ENCODE data around the gene ERMP1. TPM values are rescaled to one million over a fixed set of nuclear protein-coding genes. Genes with fewer than 3 reads are reported as not detected.

The ERMP1 gene
- total RNA-seq, 2 experiments from 2014 or later = 25.0 to 32.3 TPM

DNA sequence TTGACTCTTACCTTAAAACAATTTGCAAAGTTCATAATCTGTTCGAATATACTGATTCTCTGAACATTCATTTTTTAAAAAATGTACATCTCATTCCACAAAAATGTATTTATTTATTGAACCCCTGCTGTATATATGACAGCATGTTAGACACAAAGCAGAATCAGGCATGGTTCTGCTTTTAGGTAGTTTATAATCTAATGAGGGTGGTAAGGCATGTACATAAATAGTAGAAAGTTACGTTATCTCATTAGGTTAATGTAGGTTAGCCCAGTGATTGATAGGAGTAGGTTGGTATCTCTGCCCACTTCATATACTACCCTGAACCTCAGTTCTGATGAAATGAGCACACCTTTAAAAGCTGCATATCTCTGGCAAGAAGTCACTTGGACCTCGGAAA is 89.8 kb downstream of the ERMP1 start:
- DNase-seq (no peak), ATAC-seq (no peak)
- Mint-ChIP-seq H3K27ac (no peak overlapping the region), H3K36me3 (peaks cover 52% of the 10 kb centered on the region), H3K4me1 (no peaks in the 10 kb centered on the region), H3K4me3 (no peak overlapping the region), H3K9me3 (ENCODE audit: low read depth) (no peaks in the 10 kb centered on the region), H3K27me3 (no peaks in the 10 kb centered on the region)
- CTCF ChIA-PET = interaction anchor here (1.4 kb wide), 1 partner anchor 13 kb away, joined by 3 read pairs; no protein-coding TSS in a partner anchor

DNA sequence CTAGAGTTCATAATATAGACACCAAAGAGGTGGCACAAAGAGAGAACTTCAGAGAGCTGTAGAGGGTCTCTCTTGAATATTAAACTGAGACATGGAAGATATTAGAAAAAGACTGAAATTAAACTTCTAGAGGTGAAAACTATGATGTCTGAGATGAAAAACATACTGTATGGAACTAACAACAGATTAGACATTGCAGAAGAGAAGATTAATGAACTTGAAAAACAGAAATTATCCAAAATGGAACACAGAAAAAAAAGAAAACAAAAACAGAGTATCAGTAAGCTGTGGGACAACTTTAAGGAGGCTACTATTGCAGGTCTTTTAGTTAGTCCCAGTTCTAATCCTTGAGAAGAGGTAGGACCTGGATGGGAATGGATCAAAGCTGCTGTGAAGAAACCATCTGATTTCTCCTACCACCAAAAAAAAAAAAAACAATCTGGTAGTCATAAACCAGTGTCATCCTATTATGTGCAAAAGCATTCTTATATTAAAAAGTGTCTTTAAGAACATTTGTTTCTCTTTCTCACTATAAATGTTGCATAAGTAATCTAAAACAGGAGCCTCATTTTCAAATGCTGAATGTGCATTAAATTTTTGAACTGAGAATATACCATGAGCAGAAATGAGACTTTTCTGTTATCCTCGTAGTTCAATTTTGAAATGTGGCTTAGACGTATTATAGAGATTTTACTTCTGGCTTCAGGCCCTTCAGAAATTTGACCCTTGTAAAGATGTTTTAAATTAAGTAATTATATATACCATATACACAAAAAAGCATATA is 96.2 kb downstream of the ERMP1 start:
- H3K27me3 Mint-ChIP-seq = no peaks in the 10 kb centered on the region
- H3K4me3 Mint-ChIP-seq = no peak overlapping the region
- DNase-seq (no peak), ATAC-seq (no peak)
- CTCF ChIA-PET = interaction anchor here (0.6 kb wide), 1 partner anchor 24 kb away, joined by 4 read pairs; no protein-coding TSS in a partner anchor
- H3K4me1 Mint-ChIP-seq = no peaks in the 10 kb centered on the region
- no peaks in the 10 kb centered on the region for H3K9me3 Mint-ChIP-seq (ENCODE audit: low read depth)
- peaks cover 36% of the 10 kb centered on the region for H3K36me3 Mint-ChIP-seq
- H3K27ac Mint-ChIP-seq = no peak overlapping the region

DNA sequence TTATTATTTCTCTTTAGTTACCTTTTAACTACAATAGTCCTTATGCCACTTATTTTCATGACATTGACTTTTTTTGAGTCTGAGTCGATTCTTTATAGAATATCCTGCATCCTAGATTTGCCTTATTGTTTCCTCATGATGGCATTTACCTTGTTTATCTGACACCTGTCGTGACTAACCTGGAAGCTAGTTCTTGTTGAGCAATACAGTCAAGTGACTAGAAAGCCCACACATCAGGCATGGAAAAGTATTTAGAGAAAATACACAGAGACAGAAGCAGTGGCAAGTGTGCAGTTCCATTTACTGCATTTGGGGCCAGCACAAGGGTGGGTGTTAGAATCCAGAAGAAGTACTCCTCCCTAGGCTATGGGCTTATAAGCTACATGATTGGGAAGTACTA is 97.8 kb downstream of the ERMP1 start:
- H3K4me1 Mint-ChIP-seq = no peaks in the 10 kb centered on the region
- CTCF ChIA-PET = no interaction called here
- no peaks in the 10 kb centered on the region for H3K27me3 Mint-ChIP-seq
- no peak for ATAC-seq
- no peaks in the 10 kb centered on the region for H3K9me3 Mint-ChIP-seq (ENCODE audit: low read depth)
- no peak overlapping the region for H3K27ac Mint-ChIP-seq
- H3K36me3 Mint-ChIP-seq = peaks cover 28% of the 10 kb centered on the region
- DNase-seq = no peak
- H3K4me3 Mint-ChIP-seq = no peak overlapping the region

Other genes starting within 250 kb of the ERMP1 start
- 10 to 100 TPM; 18.4 to 22.6 TPM for gene RIC1, start 204.0 kb downstream of the ERMP1 start, total RNA-seq
- not detected for gene MLANA, start 57.8 kb upstream of the ERMP1 start, total RNA-seq
- gene RANBP6, start 182.5 kb upstream of the ERMP1 start, total RNA-seq = 10 to 100 TPM; 18.8 to 24.0 TPM

Data from activated CD8-positive, alpha-beta memory T cell treated with anti-CD3 and anti-CD28 coated beads, Interleukin-2, amount 10 ng/mL, durations not matched to agents 7 days and 5 days (primary cell).